Cerebellar nuclear complex (tissue), 1 donor: ENCODE data around the gene PRKACA.
"Not testable (repeated sequence)": the region's sequence is repeated elsewhere in the genome, so short reads cannot be mapped to it uniquely, and the experiment has no call there.

Experiments used
- DNase-seq, 2 experiments: peaks; one replicate each; lab custom pipeline; 2025; lab: John Stamatoyannopoulos, UW

PRKACA gene

GRCh38 chr19:14048443-14049153 is 69.0 kb downstream of the PRKACA start:
- no peak for DNase-seq

- DNase-seq, result not testable (repeated sequence)
Measured at GRCh38 chr19:14047866-14048265, 69.7 kb downstream of the PRKACA start.

- peak in 1 of 2 experiments; percentile 35 for DNase-seq
Measured at GRCh38 chr19:14042659-14043608, 74.6 kb downstream of the PRKACA start.
